PC-3 (cell line): ENCODE measurements around the gene ICE1. TPM values are rescaled to one million over a fixed set of nuclear protein-coding genes. Genes with fewer than 3 reads are reported as not detected.

Experiments
- ATAC-seq: fragments of 200-7000 bp; cut with Tn5 transposase; 2 replicates; pipeline ENCODE4 v1.9.1; 2020; ENCODE audit warnings: mild to moderate bottlenecking, moderate library complexity
- Bru-seq: library from RNA; stranded (reverse); fragments of 400-500 nt; gene quantifications from one replicate; lab custom pipeline; 2021; lab: Mats Ljungman, UMichigan
- BruChase-seq, 2 experiments: library from RNA; stranded (reverse); fragments of 400-500 nt; gene quantifications; one replicate each; lab custom pipeline; 2021; lab: Mats Ljungman, UMichigan
- BruUV-seq: library from RNA; stranded (reverse); fragments of 400-500 nt; replicated peaks from 2 replicates; lab custom pipeline; 2021; lab: Mats Ljungman, UMichigan
- CTCF ChIA-PET: fragments of 300-600 bp; sonication (Branson Sonifier 250); formaldehyde crosslinking; loops from one replicate; lab custom pipeline; 2022; ENCODE audit warnings: antibody characterized with exemption; lab: Charles Lee
- POLR2A ChIA-PET: fragments of 300-600 bp; sonication (Branson Sonifier 250); formaldehyde crosslinking; loops from one replicate; lab custom pipeline; 2022; ENCODE audit warnings: antibody characterized with exemption; ENCODE audit not compliant: unreplicated experiment; lab: Charles Lee
- DNase-seq: peaks from one replicate; pipeline ENCODE4 v3.0.0-alpha.2; 2015
- H2AFZ ChIP-seq: fragments of 300-600 bp; sonication (generic); 2 replicates; pipeline ENCODE4 v1.6.0; 2016; ENCODE audit warnings: antibody characterized with exemption, low read length
- H3F3A ChIP-seq: fragments of 300-600 bp; sonication (generic); one replicate; pipeline ENCODE4 v1.6.0; 2017; ENCODE audit warnings: antibody characterized with exemption, low read length, control low read depth, mild to moderate bottlenecking; ENCODE audit not compliant: unreplicated experiment
- H3K27ac ChIP-seq: fragments of 300-600 bp; sonication (generic); 2 replicates; pipeline ENCODE4 v1.5.1; 2016; ENCODE audit warnings: mild to moderate bottlenecking, low read length
- H3K27me3 ChIP-seq: fragments of 300-600 bp; sonication (generic); 2 replicates; pipeline ENCODE4 v1.6.1; 2016; ENCODE audit warnings: low read length, mixed read lengths
- H3K36me3 ChIP-seq: fragments of 300-600 bp; sonication (generic); 2 replicates; pipeline ENCODE4 v1.6.1; 2016; ENCODE audit warnings: low read depth, mixed run types, low read length, mixed read lengths
- H3K4me1 ChIP-seq: fragments of 300-600 bp; sonication (generic); 2 replicates; pipeline ENCODE4 v1.5.1; 2016; ENCODE audit warnings: low read length; ENCODE audit not compliant: insufficient read depth
- H3K4me2 ChIP-seq: fragments of 300-600 bp; sonication (generic); 2 replicates; pipeline ENCODE4 v1.6.0; 2016; ENCODE audit warnings: low read length
- H3K4me3 ChIP-seq: fragments of 300-600 bp; sonication (generic); 2 replicates; pipeline ENCODE4 v1.5.1; 2016; ENCODE audit warnings: mild to moderate bottlenecking, low read length, mixed read lengths
- H3K79me2 ChIP-seq: fragments of 300-600 bp; sonication (generic); 2 replicates; pipeline ENCODE4 v1.6.1; 2017; ENCODE audit warnings: low read length, mixed read lengths
- H3K9ac ChIP-seq: fragments of 300-600 bp; sonication (generic); 2 replicates; pipeline ENCODE4 v1.6.0; 2016; ENCODE audit warnings: mild to moderate bottlenecking, low read length
- H3K9me2 ChIP-seq: fragments of 300-600 bp; sonication (generic); replicated peaks from 2 replicates; pipeline ENCODE4 v1.6.1; 2016; ENCODE audit warnings: mixed run types, low read length, mixed read lengths
- H3K9me3 ChIP-seq: fragments of 300-600 bp; sonication (generic); 2 replicates; pipeline ENCODE4 v1.6.1; 2016; ENCODE audit warnings: low read length, mixed read lengths
- H4K20me1 ChIP-seq: fragments of 300-600 bp; sonication (generic); 2 replicates; pipeline ENCODE4 v1.6.1; 2016; ENCODE audit warnings: low read length, mixed read lengths
- EZH2 ChIP-seq: fragments of 300-600 bp; sonication (generic); IDR thresholded peaks from one replicate; pipeline ENCODE4 v1.6.1; 2017; ENCODE audit warnings: antibody characterized with exemption, mild to moderate bottlenecking, low read length; ENCODE audit not compliant: unreplicated experiment
- EZH2phosphoT487 ChIP-seq: fragments of 300-600 bp; sonication (generic); IDR thresholded peaks from 2 replicates; pipeline ENCODE4 v1.6.1; 2018; ENCODE audit warnings: mild to moderate bottlenecking, antibody characterized with exemption, low read length, borderline replicate concordance
- intact Hi-C: fragments of 100-400 bp; cut with micrococcal nuclease; formaldehyde crosslinking; loops from 2 replicates; pipeline ENCODE4 v1.9.0; 2023
- long read RNA-seq: library from polyadenylated mRNA; unstranded; transcript quantifications from one replicate; pipeline ENCODE4 v2.0.0, GENCODE V29; 2021; ENCODE audit not compliant: unreplicated experiment
- total RNA-seq: library from RNA; depleted of rRNA; stranded (reverse); fragments of >200 nt; gene quantifications from 2 replicates; pipeline ENCODE4 v1.2.3, GENCODE V29; 2014; rRNA removed
- TF ChIP-seq, protein P1 (sequence below): fragments of 300-600 bp; sonication (generic); conservative IDR thresholded peaks from 2 replicates; pipeline ENCODE4 v1.5.1; 2017; ENCODE audit warnings: antibody characterized with exemption, low read depth, mild to moderate bottlenecking, low read length

Gene ICE1, protein sequence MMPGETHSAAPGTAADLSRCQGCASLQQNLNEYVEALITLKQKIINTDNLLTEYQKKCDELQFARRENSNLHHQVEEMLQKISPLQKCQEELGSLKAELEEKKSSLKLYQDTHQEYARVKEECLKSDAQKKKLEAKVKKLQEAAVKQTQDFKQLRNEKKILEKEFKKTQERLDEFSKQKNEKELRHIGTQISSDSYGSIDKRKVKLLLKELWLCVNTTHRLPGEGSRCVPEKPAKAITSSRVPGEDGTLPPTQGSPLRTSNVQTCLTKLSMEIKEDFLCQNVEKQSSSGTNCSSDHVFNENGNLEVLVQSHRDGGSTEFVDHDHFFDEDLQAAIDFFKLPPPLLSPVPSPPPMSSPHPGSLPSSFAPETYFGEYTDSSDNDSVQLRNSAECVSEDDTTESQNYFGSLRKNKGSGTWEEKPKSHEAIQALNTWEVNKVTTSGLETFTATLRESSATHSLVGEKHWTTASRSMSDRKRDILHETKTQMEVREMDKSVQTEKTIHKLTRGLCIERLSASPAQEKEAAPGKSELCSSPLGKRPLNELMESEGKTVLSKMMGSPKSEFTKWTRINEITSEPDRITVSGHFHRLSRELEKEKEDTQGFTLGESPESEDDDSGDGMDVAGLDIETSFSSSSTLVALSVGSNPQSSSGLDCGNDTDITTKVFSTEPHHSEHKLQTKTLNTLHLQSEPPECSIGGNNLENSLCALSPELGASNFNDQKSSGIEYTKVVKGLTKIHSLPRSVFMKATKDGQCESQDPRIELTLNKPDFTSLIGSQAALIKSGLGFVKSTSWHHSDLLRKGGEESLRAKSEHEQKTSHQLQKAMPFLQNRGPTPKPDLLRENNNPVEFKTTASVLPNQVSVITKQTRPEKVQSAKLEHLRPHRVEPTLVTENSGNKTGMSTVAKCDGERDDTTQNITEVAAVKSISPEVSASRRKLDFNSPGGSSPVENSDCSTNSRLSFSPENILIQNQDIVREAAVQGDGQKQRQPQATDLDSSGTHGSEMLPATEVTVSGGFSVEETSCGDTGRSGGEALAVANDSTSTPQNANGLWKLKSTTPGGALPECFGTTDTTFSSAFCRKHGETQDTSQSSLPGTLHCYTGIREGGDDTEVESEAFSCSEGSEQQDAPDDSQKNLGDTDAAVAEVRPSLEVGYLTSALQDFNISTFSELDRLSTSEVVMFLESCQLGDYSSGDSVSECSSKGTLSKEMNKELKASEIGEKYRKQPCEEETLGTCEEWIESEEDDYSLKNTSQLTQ (N-terminal part only)
- total RNA-seq (21.9 and 23.8 TPM in 2 replicates), Bru-seq, nascent RNA (percentile 87 among the genes with signal in this experiment), BruChase-seq, experiment 1, labeled RNA remaining after a 6-hour chase (percentile 90 among the genes with signal in this experiment), BruChase-seq, experiment 2, labeled RNA remaining after a 2-hour chase (percentile 89 among the genes with signal in this experiment)
- long read RNA-seq, transcript ICE1-202 (3 exons, 1,074 nt), result major isoform, 8 of 20 reads
- long read RNA-seq, partial matches to known transcripts, result 9 of 20 reads
- long read RNA-seq, other reads (novel, unspliced or antisense), result 3 of 20 reads

DNA sequence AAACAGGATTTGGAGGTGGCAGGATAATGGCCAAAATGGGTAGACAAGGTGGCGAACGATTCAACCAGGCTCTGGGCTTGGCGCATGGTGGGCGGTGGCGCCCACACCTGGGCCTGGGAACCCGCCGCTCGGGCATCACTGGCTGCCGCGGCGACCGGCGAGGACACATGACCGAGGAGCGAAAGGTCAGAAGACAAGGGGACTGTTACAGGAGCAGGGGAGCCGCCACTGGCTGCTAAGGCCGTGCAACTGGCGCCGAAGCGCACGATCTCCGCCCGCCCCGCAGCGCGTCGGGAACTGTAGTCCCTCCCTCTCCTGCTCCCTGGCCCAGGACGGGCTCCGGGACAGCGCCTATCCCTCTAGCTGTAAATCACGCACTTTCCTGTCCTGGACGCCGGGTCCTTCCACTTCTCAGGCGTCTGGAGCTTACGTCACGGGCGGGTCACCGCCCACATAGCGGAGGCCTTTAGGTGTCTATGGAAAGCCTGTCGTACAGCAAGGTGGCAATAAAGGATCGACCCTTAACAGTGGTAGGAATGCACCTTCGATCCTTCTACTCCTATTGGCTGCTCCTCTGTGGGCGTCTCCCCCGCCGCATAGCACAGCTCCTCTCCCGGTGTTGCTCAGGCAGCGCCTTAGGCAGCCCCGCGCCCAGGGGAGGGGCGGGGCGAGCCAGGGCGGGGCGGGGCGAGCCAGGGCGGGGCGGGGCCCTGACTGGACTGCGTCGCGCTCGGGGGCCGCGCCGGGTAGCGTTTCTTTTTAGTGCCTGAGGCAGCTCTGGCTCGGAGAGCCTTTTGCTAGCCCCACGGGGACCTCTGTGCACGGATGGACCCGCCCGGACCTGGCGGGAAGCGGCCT, at the start of gene ICE1:
TSS of gene ICE1 (plus strand) at position 717 of the 858 bp plus-strand sequence. CDS start 239 bp downstream, outside the sequence.
- Histone ChIP-seq H3K9me3 (no peaks in the 10 kb centered on the region), H4K20me1 (peaks cover 32% of the 10 kb centered on the region), H3K27ac (peak within 1 kb of the TSS; percentile 88), H2AFZ (peak within 1 kb of the TSS; percentile 87), H3K9me2 (no peaks in the 10 kb centered on the region), H3K4me2 (peak within 1 kb of the TSS; percentile 100), H3K27me3 (no peaks in the 10 kb centered on the region), H3K4me3 (peak within 1 kb of the TSS; percentile 98), H3K79me2 (peaks cover 47% of the 10 kb centered on the region), H3K9ac (peak within 1 kb of the TSS; percentile 89), H3K36me3 (no peaks in the 10 kb centered on the region), H3K4me1 (peaks cover 35% of the 10 kb centered on the region), H3F3A (no peaks in the 10 kb centered on the region)
- ChIA-PET POLR2A (interaction anchor here (0.6 kb wide), 4 partner anchors 16 to 1404 kb away, joined by 3 to 6 read pairs (median 4); partner anchors contain the start of gene NSUN2), CTCF (interaction anchor here (0.6 kb wide), 1 partner anchor 185 kb away, joined by 4 read pairs; no protein-coding TSS in a partner anchor)
- intact Hi-C loops, result loop anchor here (5.0 to 10.0 kb wide), 2 partner anchors 85 to 147 kb away; no protein-coding TSS in a partner anchor
- peak; percentile 93 for ATAC-seq
- DNase-seq, result peak; percentile 98
- TF ChIP-seq EZH2phosphoT487, result no peak
- TF ChIP-seq, protein P1, sequence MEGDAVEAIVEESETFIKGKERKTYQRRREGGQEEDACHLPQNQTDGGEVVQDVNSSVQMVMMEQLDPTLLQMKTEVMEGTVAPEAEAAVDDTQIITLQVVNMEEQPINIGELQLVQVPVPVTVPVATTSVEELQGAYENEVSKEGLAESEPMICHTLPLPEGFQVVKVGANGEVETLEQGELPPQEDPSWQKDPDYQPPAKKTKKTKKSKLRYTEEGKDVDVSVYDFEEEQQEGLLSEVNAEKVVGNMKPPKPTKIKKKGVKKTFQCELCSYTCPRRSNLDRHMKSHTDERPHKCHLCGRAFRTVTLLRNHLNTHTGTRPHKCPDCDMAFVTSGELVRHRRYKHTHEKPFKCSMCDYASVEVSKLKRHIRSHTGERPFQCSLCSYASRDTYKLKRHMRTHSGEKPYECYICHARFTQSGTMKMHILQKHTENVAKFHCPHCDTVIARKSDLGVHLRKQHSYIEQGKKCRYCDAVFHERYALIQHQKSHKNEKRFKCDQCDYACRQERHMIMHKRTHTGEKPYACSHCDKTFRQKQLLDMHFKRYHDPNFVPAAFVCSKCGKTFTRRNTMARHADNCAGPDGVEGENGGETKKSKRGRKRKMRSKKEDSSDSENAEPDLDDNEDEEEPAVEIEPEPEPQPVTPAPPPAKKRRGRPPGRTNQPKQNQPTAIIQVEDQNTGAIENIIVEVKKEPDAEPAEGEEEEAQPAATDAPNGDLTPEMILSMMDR, result no peak
- no peak for TF ChIP-seq EZH2
- BruUV-seq, result no TSS peak

DNA sequence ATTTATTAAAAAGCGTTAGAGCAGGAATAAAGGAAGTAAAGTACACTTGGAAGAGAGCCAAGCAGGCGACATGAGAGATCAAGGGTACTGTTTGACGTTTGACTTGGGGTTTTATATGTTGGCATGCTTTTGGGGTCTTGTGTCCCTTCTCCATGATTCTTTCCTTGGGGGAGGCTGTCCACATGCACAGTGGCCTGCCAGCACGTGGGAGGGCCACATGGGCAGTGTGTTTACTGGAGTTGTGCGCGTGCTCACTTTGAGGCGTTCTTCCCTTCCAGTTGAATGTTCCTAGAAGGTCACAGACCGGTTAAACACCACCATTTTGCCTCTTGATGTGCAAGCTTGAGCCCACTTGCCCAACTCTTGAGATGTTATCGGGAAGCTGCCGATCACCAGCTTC, 49.5 kb upstream of the ICE1 start:
- Histone ChIP-seq H3K27ac (no peak overlapping the region), H3K9me3 (no peaks in the 10 kb centered on the region), H3F3A (no peaks in the 10 kb centered on the region), H3K27me3 (no peaks in the 10 kb centered on the region), H4K20me1 (no peaks in the 10 kb centered on the region), H3K79me2 (no peaks in the 10 kb centered on the region), H3K9me2 (no peaks in the 10 kb centered on the region), H3K4me1 (peaks cover 19% of the 10 kb centered on the region), H3K4me2 (no peak overlapping the region), H3K9ac (no peak overlapping the region), H2AFZ (no peak overlapping the region), H3K36me3 (no peaks in the 10 kb centered on the region), H3K4me3 (no peak overlapping the region)
- TF ChIP-seq EZH2 (no peak), EZH2phosphoT487 (no peak)
- TF ChIP-seq, protein P1, result no peak
- DNase-seq (no peak), ATAC-seq (no peak)
- intact Hi-C loops, result no loop called here
- CTCF ChIA-PET, result no interaction called here
- no TSS peak for BruUV-seq
- POLR2A ChIA-PET, result no interaction called here
